Liver (tissue), 9 donors: ENCODE data around the gene LHPP. TPM values are rescaled to one million over a fixed set of nuclear protein-coding genes. Genes with fewer than 3 reads are reported as not detected.

Source experiments
- DNase-seq: peaks from one replicate; pipeline ENCODE4 v3.0.0-alpha.2; 2017; ENCODE audit warnings: low spot score
- H3K27ac ChIP-seq, 2 donors: one replicate each; pipeline ENCODE4 v1.7.0; 2013; ENCODE audit warnings: inconsistent platforms in 2 of 2, low read length in 2 of 2, control low read depth in 1 of 2, low read depth in 1 of 2, mild to moderate bottlenecking in 1 of 2
- H3K27me3 ChIP-seq, 4 donors: one replicate each; pipeline versions ENCODE4 v1.6.1 to v1.7.0; 2013; ENCODE audit warnings: low read length in 3 of 4, inconsistent platforms in 1 of 4, mild to moderate bottlenecking in 1 of 4, moderate library complexity in 1 of 4; ENCODE audit not compliant: control insufficient read depth in 4 of 4, insufficient read depth in 4 of 4
- H3K36me3 ChIP-seq, 4 donors: one replicate each; pipeline versions ENCODE4 v1.6.1 to v1.7.0; 2013; ENCODE audit warnings: low read length in 3 of 4, mild to moderate bottlenecking in 3 of 4, low read depth in 1 of 4, moderate library complexity in 1 of 4; ENCODE audit not compliant: control insufficient read depth in 4 of 4, insufficient read depth in 3 of 4
- H3K4me1 ChIP-seq, 4 donors: one replicate each; pipeline versions ENCODE4 v1.6.1 to v1.7.0; 2013; ENCODE audit warnings: low read length in 3 of 4, mild to moderate bottlenecking in 3 of 4, moderate library complexity in 1 of 4; ENCODE audit not compliant: control insufficient read depth in 4 of 4, insufficient read depth in 4 of 4
- H3K4me3 ChIP-seq, 3 donors: one replicate each; pipeline versions ENCODE4 v1.6.1 to v1.7.0; 2013; ENCODE audit warnings: low read length in 3 of 3, control low read depth in 1 of 3, low read depth in 1 of 3, mild to moderate bottlenecking in 1 of 3
- H3K9ac ChIP-seq, 2 donors: one replicate each; pipeline ENCODE4 v1.7.0; 2013; ENCODE audit warnings: low read length in 2 of 2, mild to moderate bottlenecking in 2 of 2, moderate library complexity in 2 of 2, control low read depth in 1 of 2, low read depth in 1 of 2
- H3K9me3 ChIP-seq, 4 donors: one replicate each; pipeline versions ENCODE4 v1.6.1 to v1.7.0; 2013; ENCODE audit warnings: low read length in 3 of 4; ENCODE audit not compliant: control insufficient read depth in 4 of 4
- ATF3 ChIP-seq: IDR thresholded peaks from 2 replicates; pipeline ENCODE4 v1.6.1; 2016; ENCODE audit warnings: antibody characterized with exemption
- CTCF ChIP-seq: fragments of 150-350 bp; IDR thresholded peaks from 2 replicates; pipeline ENCODE4 v1.5.1; 2017; ENCODE audit warnings: improper control_type of control experiment, low read depth, low read length; ENCODE audit not compliant: missing input control
- EGR1 ChIP-seq, 2 donors: IDR thresholded peaks; 2 replicates each; pipeline ENCODE4 v1.6.1; 2016 to 2018; ENCODE audit warnings: antibody characterized with exemption in 2 of 2, low read depth in 2 of 2
- FOXA1 ChIP-seq: IDR thresholded peaks from 2 replicates; pipeline ENCODE4 v1.6.1; 2016; ENCODE audit warnings: antibody characterized with exemption
- FOXA2 ChIP-seq: IDR thresholded peaks from 2 replicates; pipeline ENCODE4 v1.6.1; 2016; ENCODE audit warnings: antibody characterized with exemption
- HNF4A ChIP-seq, 2 donors: conservative IDR thresholded peaks; 2 replicates each; pipeline ENCODE4 v1.6.1; 2016; ENCODE audit warnings: antibody characterized with exemption in 2 of 2, mild to moderate bottlenecking in 2 of 2
- HNF4G ChIP-seq: IDR thresholded peaks from 2 replicates; pipeline ENCODE4 v1.6.1; 2016; ENCODE audit warnings: antibody characterized with exemption
- JUND ChIP-seq, 2 donors: IDR thresholded peaks; 2 replicates each; pipeline ENCODE4 v1.6.1; 2016; ENCODE audit warnings: antibody characterized with exemption in 2 of 2
- RAD21 ChIP-seq, 2 donors: IDR thresholded peaks; 2 replicates each; pipeline ENCODE4 v1.6.1; 2016; ENCODE audit warnings: antibody characterized with exemption in 2 of 2, mild to moderate bottlenecking in 2 of 2
- REST ChIP-seq: IDR thresholded peaks from 2 replicates; pipeline ENCODE4 v1.6.1; 2016; ENCODE audit warnings: antibody characterized with exemption, mild to moderate bottlenecking
- RXRA ChIP-seq, 2 donors: IDR thresholded peaks; 2 replicates each; pipeline ENCODE4 v1.6.1; 2017 to 2018; ENCODE audit warnings: antibody characterized with exemption in 2 of 2, mild to moderate bottlenecking in 1 of 2
- SP1 ChIP-seq: IDR thresholded peaks from 2 replicates; pipeline ENCODE4 v1.6.1; 2018; ENCODE audit warnings: antibody characterized with exemption, mild to moderate bottlenecking
- TAF1 ChIP-seq: conservative IDR thresholded peaks from 2 replicates; pipeline ENCODE4 v1.6.1; 2016; ENCODE audit warnings: antibody characterized with exemption, mild to moderate bottlenecking
- ZBTB33 ChIP-seq: IDR thresholded peaks from 2 replicates; pipeline ENCODE4 v1.6.1; 2016; ENCODE audit warnings: antibody characterized with exemption
- WGBS: extraction: QIAGEN DNeasy Blood & Tissue Kit; methylation state at CpG from one replicate; pipeline ENCODE4 v1.1.7; 2013; 5-methylcytosine and 5-hydroxymethylcytosine counted together
- polyA plus RNA-seq, 2 donors: library from polyadenylated mRNA; stranded (reverse) in 1 of 2; unstranded in 1 of 2; fragments of 200-250 nt in 1 of 2; fragments of >200 nt in 1 of 2; fragmentation: Nextera tagmentation in 1 of 2; extraction: Ambion mirVana in 1 of 2; gene quantifications; one replicate each; pipeline versions ENCODE4 v1.2.1 to v1.2.3, GENCODE V29; 2013 to 2015
- total RNA-seq, 2 donors: library from RNA; depleted of rRNA; stranded (reverse); fragments of >200 nt; gene quantifications; one replicate each; pipeline ENCODE4 v1.2.3, GENCODE V29; 2014
- donor health status: healthy.
- donor health status: healthy.
- donor health status: healthy.
- donor health status: healthy.
- donor health status: healthy.

Gene LHPP
- total and polyA plus RNA-seq, 4 donors, result 15.9 to 39.9 (median 26.2) TPM

- DNase-seq, result no peak
- no peak overlapping the region for H3K9ac ChIP-seq
- no peaks in the 10 kb centered on the region for H3K36me3 ChIP-seq
- 88% methylated on average over 20 of the region's 20 CpGs for WGBS
- TF ChIP-seq ZBTB33 (no peak), FOXA1 (no peak), CTCF (no peak), TAF1 (no peak), REST (no peak), HNF4G (no peak), SP1 (no peak), EGR1 (IDR thresholded peaks at IDR 0.05; ENCODE audit: low read depth in 2 of 2) (no peak)
- no peaks in the 10 kb centered on the region for H3K27me3 ChIP-seq
- peak overlapping the region; percentile 65 to 84 for H3K27ac ChIP-seq
- H3K9me3 ChIP-seq, result no peaks in the 10 kb centered on the region
- no peak overlapping the region for H3K4me3 ChIP-seq
- peaks cover 28 to 72% (median 68%) of the 10 kb centered on the region in 4 donors for H3K4me1 ChIP-seq
These were observed 8.4 kb downstream of the LHPP start for GRCh38 chr10:124469956-124470484.

- WGBS, result 37% methylated on average over 13 of the region's 13 CpGs
- Histone ChIP-seq H3K9ac (peak overlapping the region in 1 of 2 donors; percentile 39), H3K27me3 (no peaks in the 10 kb centered on the region), H3K9me3 (no peaks in the 10 kb centered on the region), H3K36me3 (no peaks in the 10 kb centered on the region), H3K4me1 (peaks cover 27 to 68% (median 64%) of the 10 kb centered on the region in 4 donors), H3K4me3 (no peak overlapping the region), H3K27ac (peak overlapping the region; percentile 65 to 84)
- peak; percentile 72 for DNase-seq
- peak; percentile 77 for TF ChIP-seq FOXA1
- TF ChIP-seq ZBTB33, result peak; percentile 94
- peak in 1 of 2 donors; percentile 46 for TF ChIP-seq EGR1 (IDR thresholded peaks at IDR 0.05; ENCODE audit: low read depth in 2 of 2)
- TF ChIP-seq HNF4G, result peak; percentile 91
- peak; percentile 99 for TF ChIP-seq HNF4A (conservative IDR thresholded peaks at IDR 0.05)
- TF ChIP-seq REST, result peak; percentile 66
- TF ChIP-seq JUND (IDR thresholded peaks at IDR 0.05), result peak; percentile 92 to 93
- peak; percentile 95 for TF ChIP-seq ATF3
- peak in 1 of 2 donors; percentile 42 for TF ChIP-seq RAD21 (IDR thresholded peaks at IDR 0.05)
- peak; percentile 94 to 97 for TF ChIP-seq RXRA (IDR thresholded peaks at IDR 0.05)
- TF ChIP-seq FOXA2, result peak; percentile 90
- no peak for TF ChIP-seq TAF1
These were observed 9.2 kb downstream of the LHPP start for GRCh38 chr10:124470544-124471434.
